Left ventricle myocardium inferior (tissue), 1 donor: ENCODE results near the gene B3GNT5. TPM values are rescaled to one million over a fixed set of nuclear protein-coding genes. Genes with fewer than 3 reads are reported as not detected.

Source experiments
- DNase-seq: peaks from one replicate; pipeline ENCODE4 v3.0.0-alpha.2; 2020
- H3K27ac ChIP-seq: fragments of 200-600 bp; replicated peaks from 2 replicates; pipeline ENCODE4 v1.8.0; 2021
- H3K27me3 ChIP-seq: fragments of 200-600 bp; 2 replicates; pipeline ENCODE4 v1.8.0; 2021; ENCODE audit warnings: low read depth
- H3K36me3 ChIP-seq: fragments of 200-600 bp; 2 replicates; pipeline ENCODE4 v1.8.0; 2021
- H3K4me1 ChIP-seq: fragments of 200-600 bp; 2 replicates; pipeline ENCODE4 v1.8.0; 2021
- H3K4me3 ChIP-seq: fragments of 200-600 bp; 2 replicates; pipeline ENCODE4 v1.8.0; 2021; ENCODE audit warnings: mild to moderate bottlenecking, moderate library complexity
- H3K9me3 ChIP-seq: fragments of 200-600 bp; replicated peaks from 2 replicates; pipeline ENCODE4 v1.8.0; 2021
- CTCF ChIP-seq: fragments of 200-600 bp; IDR thresholded peaks from 2 replicates; pipeline ENCODE4 v1.8.0; 2021; ENCODE audit warnings: antibody characterized with exemption, mild to moderate bottlenecking, borderline replicate concordance
- intact Hi-C: fragments of 100-400 bp; cut with micrococcal nuclease; formaldehyde crosslinking; loops from one replicate; pipeline ENCODE4 v1.11.0; 2022
- total RNA-seq: library from RNA; stranded (reverse); fragmentation: NEBNext Ultra II Directional; extraction: Animal tissue kit (Norgen Biotek cat#: 25700); gene quantifications from one replicate; pipeline ENCODE4 v1.2.1, GENCODE V29; 2021
- donor health status: DM: no; HTN: yes; CAD: no; lungs with severe emphysema.

B3GNT5 gene
- total RNA-seq, 1 donor from 2014 or later: 2.1 TPM

- Histone ChIP-seq H3K36me3 (no peaks in the 10 kb centered on the region), H3K4me3 (peak overlapping the region; percentile 2)
- intact Hi-C loops: no loop called here
Measured at GRCh38 chr3:183285318-183285717, 32.3 kb downstream of the B3GNT5 start.

GRCh38 chr3:183285828-183286457 is 32.9 kb downstream of the B3GNT5 start:
- no peaks in the 10 kb centered on the region for H3K9me3 ChIP-seq
- TF ChIP-seq CTCF: no peak
- H3K4me3 ChIP-seq: peak overlapping the region; percentile 2
- H3K36me3 ChIP-seq: no peaks in the 10 kb centered on the region
- H3K27me3 ChIP-seq: no peaks in the 10 kb centered on the region
- intact Hi-C loops: no loop called here
- DNase-seq: peak; percentile 64
- peaks cover 23% of the 10 kb centered on the region for H3K4me1 ChIP-seq
- peak overlapping the region; percentile 67 for H3K27ac ChIP-seq

More at GRCh38 chr3:183285318-183285717, 32.3 kb downstream of the B3GNT5 start:
- Histone ChIP-seq H3K27ac (peak overlapping the region; percentile 67), H3K27me3 (no peaks in the 10 kb centered on the region), H3K9me3 (no peaks in the 10 kb centered on the region), H3K4me1 (peaks cover 23% of the 10 kb centered on the region)
- TF ChIP-seq CTCF: no peak
- DNase-seq: no peak

GRCh38 chr3:183287301-183287971 is 34.4 kb downstream of the B3GNT5 start:
- Histone ChIP-seq H3K4me3 (no peak overlapping the region), H3K27me3 (no peaks in the 10 kb centered on the region), H3K36me3 (no peaks in the 10 kb centered on the region), H3K4me1 (peaks cover 23% of the 10 kb centered on the region), H3K9me3 (no peaks in the 10 kb centered on the region), H3K27ac (peak overlapping the region; percentile 3)
- intact Hi-C loops: no loop called here
- no peak for TF ChIP-seq CTCF
- DNase-seq: no peak

GRCh38 chr3:183288117-183288516 is 35.1 kb downstream of the B3GNT5 start:
- no peaks in the 10 kb centered on the region for H3K36me3 ChIP-seq
- H3K9me3 ChIP-seq: no peaks in the 10 kb centered on the region
- no peaks in the 10 kb centered on the region for H3K27me3 ChIP-seq
- H3K4me3 ChIP-seq: no peak overlapping the region
- H3K27ac ChIP-seq: no peak overlapping the region
- no peak for DNase-seq
- H3K4me1 ChIP-seq: peaks cover 23% of the 10 kb centered on the region
- TF ChIP-seq CTCF: no peak
- intact Hi-C loops: no loop called here

- no peaks in the 10 kb centered on the region for H3K27me3 ChIP-seq
- no peak for DNase-seq
- no peak overlapping the region for H3K27ac ChIP-seq
- TF ChIP-seq CTCF: no peak
- H3K4me3 ChIP-seq: no peak overlapping the region
- H3K36me3 ChIP-seq: no peaks in the 10 kb centered on the region
- H3K9me3 ChIP-seq: no peaks in the 10 kb centered on the region
- H3K4me1 ChIP-seq: peaks cover 15% of the 10 kb centered on the region
- intact Hi-C loops: no loop called here
Measured at GRCh38 chr3:183290216-183290615, 37.2 kb downstream of the B3GNT5 start.
